GM18526 (cell line): ENCODE results near the gene ZDBF2.

ENCODE experiments used
- POLR2A ChIP-seq: IDR thresholded peaks from 3 replicates; pipeline ENCODE4 v1.6.1; 2011; ENCODE audit not compliant: insufficient read length; ENCODE audit errors: extremely low read depth

The ZDBF2 gene

DNA sequence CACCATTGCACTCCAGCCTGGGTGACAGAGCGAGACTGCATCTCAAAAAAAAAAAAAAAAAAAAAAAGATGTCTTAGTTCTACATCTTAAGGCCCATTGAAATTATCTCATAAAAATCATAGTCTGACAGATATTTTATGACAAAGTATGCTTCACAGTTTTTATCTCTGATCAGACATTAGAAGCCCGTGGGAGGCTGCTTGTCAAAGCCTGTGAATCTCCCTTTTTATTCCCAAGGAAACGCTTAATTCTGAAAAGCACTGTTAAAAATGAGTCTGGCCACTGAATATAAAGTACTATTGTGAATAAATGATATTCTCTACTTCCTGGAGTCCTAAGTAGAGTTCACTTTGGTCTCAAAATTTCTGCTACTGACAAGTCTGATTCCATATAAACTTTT, 71.1 kb downstream of the ZDBF2 start:
- no peak for TF ChIP-seq POLR2A

DNA sequence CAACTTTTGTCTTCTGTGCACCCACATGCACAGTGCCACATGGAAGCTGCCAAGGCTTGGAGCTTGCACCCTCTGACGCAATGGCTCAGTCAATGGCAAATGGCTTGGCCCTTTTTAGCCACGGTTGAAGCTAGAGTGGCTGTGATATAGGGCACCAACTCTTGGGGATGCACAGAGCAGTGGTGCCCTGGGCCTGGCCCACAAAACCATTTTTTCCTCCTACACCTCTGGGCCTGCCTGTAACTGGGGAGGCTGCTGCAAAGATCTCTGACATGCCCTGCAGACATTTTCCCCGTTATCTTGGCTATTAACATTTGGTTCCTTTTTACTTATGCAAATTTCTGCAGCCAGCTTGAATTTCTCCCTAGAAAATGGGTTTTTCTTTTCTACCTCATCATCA, 74.9 kb downstream of the ZDBF2 start:
- no peak for TF ChIP-seq POLR2A

DNA sequence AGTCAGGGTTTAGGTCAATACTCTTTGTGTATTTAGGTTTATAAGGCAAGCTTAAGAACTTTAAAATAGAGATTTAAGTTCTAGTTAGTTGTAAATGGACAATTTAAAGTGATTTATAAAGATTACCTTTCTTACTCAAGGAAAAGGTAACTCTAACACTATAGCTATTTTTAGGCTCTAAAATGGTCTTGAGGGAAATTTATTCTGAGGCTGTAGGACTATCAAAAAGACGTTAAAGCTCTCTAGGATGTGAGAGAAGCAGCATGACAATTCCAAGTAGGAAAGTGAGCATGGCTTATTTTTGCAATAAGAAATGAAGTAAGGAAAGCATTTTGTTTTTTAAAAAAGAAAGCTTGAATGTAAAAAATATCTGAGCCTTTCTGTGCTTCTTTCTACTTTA, 78.1 kb downstream of the ZDBF2 start:
- TF ChIP-seq POLR2A, result no peak

DNA sequence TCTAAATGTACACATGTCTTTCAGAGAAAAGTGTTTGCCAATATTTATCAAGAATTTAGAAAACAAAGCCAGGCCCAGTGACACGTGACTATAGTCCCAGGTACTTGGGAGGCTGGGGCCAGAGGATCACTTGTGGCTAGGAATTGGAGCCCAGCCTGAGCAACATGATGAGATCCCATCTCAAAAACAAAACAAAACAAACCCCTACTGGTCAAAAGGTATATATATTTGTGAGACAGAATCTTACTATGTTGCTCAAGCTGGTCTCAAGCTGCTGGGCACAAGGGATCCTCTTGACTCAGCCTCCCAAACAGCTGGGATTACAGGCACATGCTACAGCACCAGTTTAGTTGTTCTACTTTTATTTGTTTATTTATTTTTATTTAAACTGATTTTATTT, 79.2 kb downstream of the ZDBF2 start:
- TF ChIP-seq POLR2A, result no peak

DNA sequence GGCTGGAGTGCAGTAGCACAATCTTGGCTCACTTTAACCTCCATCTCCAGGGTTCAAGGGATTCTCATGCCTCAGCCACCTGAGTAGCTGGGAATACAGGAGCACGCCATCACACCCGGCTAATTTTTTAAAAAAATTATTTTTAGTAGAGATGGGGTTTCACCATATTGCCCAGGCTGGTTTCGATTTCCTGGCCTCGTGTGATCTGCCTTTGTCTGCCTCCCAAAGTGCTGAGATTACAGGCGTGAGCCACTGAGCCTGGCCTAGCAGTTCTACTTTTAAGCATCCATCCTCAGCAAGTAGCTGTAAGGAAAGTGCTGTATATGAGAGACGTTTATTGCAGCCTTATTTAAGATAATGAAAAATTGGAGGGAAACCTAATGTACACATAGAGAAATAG, 79.7 kb downstream of the ZDBF2 start:
- TF ChIP-seq POLR2A, result no peak

DNA sequence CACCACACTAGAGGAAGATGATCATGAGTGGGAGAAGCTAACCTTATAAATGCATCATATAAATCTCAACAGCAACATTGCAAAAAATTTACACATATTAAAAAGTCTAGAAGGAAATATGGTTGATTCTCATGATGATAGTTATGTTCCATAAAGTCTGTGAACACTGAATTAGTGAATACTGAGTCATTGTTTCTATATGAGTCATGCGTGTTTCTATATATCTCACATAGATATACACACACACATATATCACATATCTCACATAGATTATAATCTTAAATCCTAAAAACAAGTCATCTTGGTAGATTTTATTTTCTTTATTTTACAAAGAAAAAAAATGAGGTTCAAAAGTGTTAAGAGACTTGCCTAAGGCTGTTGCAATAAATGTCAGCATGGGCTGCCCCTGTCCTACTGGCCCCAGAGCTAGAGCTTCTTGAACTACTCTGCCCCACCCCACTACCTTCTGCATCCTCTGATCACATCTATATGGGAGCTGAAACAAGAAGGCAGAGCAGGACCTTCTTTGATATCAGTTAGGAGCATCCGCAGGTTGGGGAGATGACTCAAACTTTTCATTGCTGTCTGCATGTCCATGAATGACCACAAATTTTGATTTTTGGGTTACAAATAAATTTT, 87.1 kb downstream of the ZDBF2 start:
- no peak for TF ChIP-seq POLR2A
